C4-2B (cell line): ENCODE results near the gene ERMARD.

Experiments used
- ZFX ChIP-seq: fragments of 450-650 bp; IDR thresholded peaks from 2 replicates; pipeline ENCODE4 v1.6.1; 2017
- TF ChIP-seq, protein P1 (sequence below): fragments of 450-650 bp; conservative IDR thresholded peaks from 2 replicates; pipeline ENCODE4 v1.5.1; 2017; ENCODE audit warnings: mild to moderate bottlenecking

DNA sequence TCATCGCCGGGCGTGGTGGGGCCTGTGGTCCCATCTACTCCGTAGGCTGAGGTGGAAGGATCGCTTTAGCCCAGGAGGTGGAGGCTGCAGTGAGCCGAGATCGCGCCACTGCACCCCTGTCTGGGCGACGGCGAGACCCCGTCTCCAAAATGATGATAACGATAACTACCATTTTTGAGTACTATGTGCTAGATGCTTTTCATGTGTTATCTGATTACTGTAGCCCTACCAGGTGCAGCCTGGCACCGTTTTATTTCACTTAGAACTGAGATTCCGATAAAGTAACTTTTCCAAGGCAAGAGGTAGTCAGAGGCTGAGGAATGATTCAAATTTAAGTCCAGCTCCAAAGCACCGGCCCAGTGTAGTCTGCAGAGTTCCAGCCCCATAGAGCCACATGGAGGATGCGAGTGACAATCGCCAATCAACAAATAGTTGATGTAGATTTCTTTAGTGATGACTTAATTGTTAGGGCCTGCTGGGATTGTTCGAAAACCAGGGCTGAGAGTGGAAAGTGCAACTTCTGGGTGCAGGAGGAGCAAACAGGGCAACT is 727 bp downstream of the ERMARD start:
- TF ChIP-seq, protein P1, sequence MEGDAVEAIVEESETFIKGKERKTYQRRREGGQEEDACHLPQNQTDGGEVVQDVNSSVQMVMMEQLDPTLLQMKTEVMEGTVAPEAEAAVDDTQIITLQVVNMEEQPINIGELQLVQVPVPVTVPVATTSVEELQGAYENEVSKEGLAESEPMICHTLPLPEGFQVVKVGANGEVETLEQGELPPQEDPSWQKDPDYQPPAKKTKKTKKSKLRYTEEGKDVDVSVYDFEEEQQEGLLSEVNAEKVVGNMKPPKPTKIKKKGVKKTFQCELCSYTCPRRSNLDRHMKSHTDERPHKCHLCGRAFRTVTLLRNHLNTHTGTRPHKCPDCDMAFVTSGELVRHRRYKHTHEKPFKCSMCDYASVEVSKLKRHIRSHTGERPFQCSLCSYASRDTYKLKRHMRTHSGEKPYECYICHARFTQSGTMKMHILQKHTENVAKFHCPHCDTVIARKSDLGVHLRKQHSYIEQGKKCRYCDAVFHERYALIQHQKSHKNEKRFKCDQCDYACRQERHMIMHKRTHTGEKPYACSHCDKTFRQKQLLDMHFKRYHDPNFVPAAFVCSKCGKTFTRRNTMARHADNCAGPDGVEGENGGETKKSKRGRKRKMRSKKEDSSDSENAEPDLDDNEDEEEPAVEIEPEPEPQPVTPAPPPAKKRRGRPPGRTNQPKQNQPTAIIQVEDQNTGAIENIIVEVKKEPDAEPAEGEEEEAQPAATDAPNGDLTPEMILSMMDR: no peak
- no peak for TF ChIP-seq ZFX
